NT2/D1 (cell line): ENCODE data around the gene TMPRSS11E.

ENCODE experiments used
- SUZ12 ChIP-seq: IDR thresholded peaks from 2 replicates; pipeline ENCODE4 v1.6.1; 2011; ENCODE audit not compliant: insufficient read length, insufficient read depth; ENCODE audit errors: extremely low read depth
- ZNF274 ChIP-seq: IDR thresholded peaks from 2 replicates; pipeline ENCODE4 v1.6.1; 2011; ENCODE audit warnings: mild to moderate bottlenecking, low read depth, low read length

GRCh38 chr4:68476191-68476590 lies 28.9 kb downstream of the TMPRSS11E start:
- TF ChIP-seq ZNF274 (no peak), SUZ12 (no peak)
